Naive thymus-derived CD4-positive, alpha-beta T cell (primary cell): ENCODE data around the gene EPAS1. TPM values are rescaled to one million over a fixed set of nuclear protein-coding genes. Genes with fewer than 3 reads are reported as not detected.

Experiments used
- ATAC-seq: fragments of 150-1000 bp; cut with Tn5 transposase; 2 replicates; pipeline ENCODE4 v1.10.0; 2021; ENCODE audit warnings: mild to moderate bottlenecking, moderate library complexity
- CTCF ChIA-PET: fragments of 350-600 bp; sonication (Branson Sonifier 250); formaldehyde crosslinking; loops from one replicate; lab custom pipeline; 2021; ENCODE audit warnings: antibody characterized with exemption; lab: Charles Lee
- POLR2A ChIA-PET: fragments of 350-600 bp; sonication (Branson Sonifier 250); formaldehyde crosslinking; loops from one replicate; lab custom pipeline; 2021; ENCODE audit warnings: antibody characterized with exemption, inconsistent platforms; lab: Charles Lee
- DNase-seq, 9 donors: peaks; one replicate each; pipeline versions ENCODE4 v3.0.0 to v3.0.0-alpha.2; 2020 to 2022; ENCODE audit warnings: mixed read lengths in 1 of 9
- H3K27ac ChIP-seq: one replicate; pipeline ENCODE4 v1.7.0; 2013; ENCODE audit warnings: mild to moderate bottlenecking, low read depth, low read length, moderate library complexity
- H3K27me3 ChIP-seq, 2 donors: one replicate each; pipeline ENCODE4 v1.7.0; 2013; ENCODE audit warnings: low read length in 2 of 2, mild to moderate bottlenecking in 2 of 2, moderate library complexity in 2 of 2; ENCODE audit not compliant: control insufficient read depth in 2 of 2, insufficient read depth in 2 of 2
- H3K36me3 ChIP-seq, 3 experiments: 1 replicate in 2 of 3; 2 replicates in 1 of 3; pipeline ENCODE4 v1.7.0; 2013; ENCODE audit warnings: low read length in 3 of 3, mild to moderate bottlenecking in 3 of 3, moderate library complexity in 1 of 3; ENCODE audit not compliant: insufficient read depth in 3 of 3, control insufficient read depth in 2 of 3
- H3K4me1 ChIP-seq, 2 donors: one replicate each; pipeline ENCODE4 v1.7.0; 2013; ENCODE audit warnings: low read length in 2 of 2, mild to moderate bottlenecking in 2 of 2, moderate library complexity in 1 of 2; ENCODE audit not compliant: control insufficient read depth in 2 of 2, insufficient read depth in 2 of 2
- H3K4me3 ChIP-seq: 2 replicates; pipeline ENCODE4 v1.7.0; 2013; ENCODE audit warnings: mild to moderate bottlenecking, low read length
- H3K9me3 ChIP-seq, 3 experiments: 1 replicate in 2 of 3; 2 replicates in 1 of 3; pipeline ENCODE4 v1.7.0; 2013; ENCODE audit warnings: low read length in 3 of 3; ENCODE audit not compliant: control insufficient read depth in 2 of 3
- H3K27ac Mint-ChIP-seq, 9 donors: one replicate each; pipeline ENCODE4 v1.8.0; 2020 to 2022; ENCODE audit warnings: mixed read lengths in 9 of 9, mild to moderate bottlenecking in 8 of 9, moderate library complexity in 5 of 9, inconsistent platforms in 2 of 9
- H3K27me3 Mint-ChIP-seq, 5 donors: one replicate each; pipeline ENCODE4 v1.8.0; 2021 to 2022; ENCODE audit warnings: mixed read lengths in 5 of 5, mild to moderate bottlenecking in 1 of 5
- H3K36me3 Mint-ChIP-seq, 5 donors: one replicate each; pipeline ENCODE4 v1.8.0; 2020 to 2022; ENCODE audit warnings: mixed read lengths in 5 of 5, mild to moderate bottlenecking in 3 of 5, inconsistent platforms in 1 of 5
- H3K4me1 Mint-ChIP-seq, 7 donors: one replicate each; pipeline ENCODE4 v1.8.0; 2020 to 2022; ENCODE audit warnings: mixed read lengths in 7 of 7, mild to moderate bottlenecking in 3 of 7, inconsistent platforms in 1 of 7
- H3K4me3 Mint-ChIP-seq, 10 donors: one replicate each; pipeline ENCODE4 v1.8.0; 2020 to 2022; ENCODE audit warnings: mild to moderate bottlenecking in 10 of 10, mixed read lengths in 10 of 10, moderate library complexity in 6 of 10, inconsistent platforms in 2 of 10
- H3K9me3 Mint-ChIP-seq, 11 donors: one replicate each; pipeline ENCODE4 v1.8.0; 2020 to 2022; ENCODE audit warnings: mixed read lengths in 11 of 11, mild to moderate bottlenecking in 4 of 11, inconsistent platforms in 1 of 11, moderate library complexity in 1 of 11
- intact Hi-C, 2 donors: fragments of 100-400 bp; cut with micrococcal nuclease; formaldehyde crosslinking; loops; one replicate each; pipeline ENCODE4 v1.15.1; 2023
- polyA plus RNA-seq, 2 donors: library from polyadenylated mRNA; unstranded; fragments of 300-500 nt; fragmentation: Illumina TruSeq; gene quantifications; one replicate each; pipeline ENCODE4 v1.2.3, GENCODE V29; 2021
- total RNA-seq, 6 experiments: library from RNA in 5 of 6; stranded (reverse) in 5 of 6; gene quantifications; 1 replicate in 5 of 6; 2 replicates in 1 of 6; pipeline ENCODE4 v1.2.3 and lab custom pipeline; 2021 to 2026

The EPAS1 gene
- total and polyA plus RNA-seq, 7 experiments from 2014 or later: 0.18 to 17.0 (median 4.7) TPM; not detected in 1

GRCh38 chr2:46269544-46270273 lies 27.5 kb upstream of the EPAS1 start:
- H3K4me1 Mint-ChIP-seq: peaks cover 0 to 39% (median 1%) of the 10 kb centered on the region in 7 donors
- no peaks in the 10 kb centered on the region for H3K9me3 Mint-ChIP-seq
- H3K27me3 ChIP-seq: peaks cover 0 to 4% of the 10 kb centered on the region in 2 donors
- H3K9me3 ChIP-seq: no peaks in the 10 kb centered on the region
- peak overlapping the region in 1 of 9 donors; percentile 44 for H3K27ac Mint-ChIP-seq
- ChIA-PET POLR2A (no interaction called here), CTCF (no interaction called here)
- peak overlapping the region in 1 of 10 donors; percentile 18 for H3K4me3 Mint-ChIP-seq
- DNase-seq (no peak), ATAC-seq (peak; percentile 46)
- intact Hi-C loops: no loop called here
- H3K4me1 ChIP-seq: no peaks in the 10 kb centered on the region
- H3K36me3 Mint-ChIP-seq: peaks cover 0 to 2% (median 0%) of the 10 kb centered on the region in 5 donors
- peaks cover 0 to 4% (median 3%) of the 10 kb centered on the region in 5 donors for H3K27me3 Mint-ChIP-seq
- H3K27ac ChIP-seq: no peak overlapping the region
- H3K4me3 ChIP-seq: no peak overlapping the region
- no peaks in the 10 kb centered on the region for H3K36me3 ChIP-seq

- Histone ChIP-seq H3K27me3 (no peaks in the 10 kb centered on the region), H3K4me3 (no peak overlapping the region), H3K36me3 (no peaks in the 10 kb centered on the region), H3K27ac (no peak overlapping the region), H3K9me3 (no peaks in the 10 kb centered on the region), H3K4me1 (no peaks in the 10 kb centered on the region)
- Mint-ChIP-seq H3K36me3 (peaks cover 0 to 2% (median 0%) of the 10 kb centered on the region in 5 donors), H3K27me3 (peaks cover 0 to 8% (median 5%) of the 10 kb centered on the region in 5 donors), H3K4me3 (peak overlapping the region in 1 of 10 donors; percentile 18), H3K27ac (peak overlapping the region in 1 of 9 donors; percentile 44), H3K9me3 (no peaks in the 10 kb centered on the region), H3K4me1 (peaks cover 0 to 39% (median 0%) of the 10 kb centered on the region in 7 donors)
- intact Hi-C loops: no loop called here
- no peak for DNase-seq
- POLR2A ChIA-PET: interaction anchor here (0.7 kb wide), 1 partner anchor 15 kb away, joined by 3 read pairs; no protein-coding TSS in a partner anchor
- ATAC-seq: peak; percentile 16
- CTCF ChIA-PET: no interaction called here
Observed at GRCh38 chr2:46270384-46270783, 26.8 kb upstream of the EPAS1 start.

GRCh38 chr2:46273225-46273863 lies 23.9 kb upstream of the EPAS1 start:
- Mint-ChIP-seq H3K4me1 (peaks cover 2 to 43% (median 15%) of the 10 kb centered on the region in 7 donors), H3K4me3 (no peak overlapping the region), H3K9me3 (no peaks in the 10 kb centered on the region), H3K36me3 (peaks cover 0 to 6% (median 3%) of the 10 kb centered on the region in 5 donors), H3K27ac (no peak overlapping the region), H3K27me3 (peaks cover 14 to 31% (median 23%) of the 10 kb centered on the region in 5 donors)
- no peak for DNase-seq
- no peaks in the 10 kb centered on the region for H3K4me1 ChIP-seq
- no peaks in the 10 kb centered on the region for H3K9me3 ChIP-seq
- ATAC-seq: no peak
- POLR2A ChIA-PET: no interaction called here
- H3K27me3 ChIP-seq: no peaks in the 10 kb centered on the region
- H3K36me3 ChIP-seq: no peaks in the 10 kb centered on the region
- no peak overlapping the region for H3K4me3 ChIP-seq
- CTCF ChIA-PET: no interaction called here
- intact Hi-C loops: no loop called here
- H3K27ac ChIP-seq: no peak overlapping the region

GRCh38 chr2:46273919-46274318 lies 23.3 kb upstream of the EPAS1 start:
- Mint-ChIP-seq H3K4me3 (no peak overlapping the region), H3K9me3 (no peaks in the 10 kb centered on the region), H3K36me3 (peaks cover 0 to 6% (median 3%) of the 10 kb centered on the region in 5 donors), H3K27ac (no peak overlapping the region), H3K4me1 (peaks cover 2 to 37% (median 15%) of the 10 kb centered on the region in 7 donors), H3K27me3 (peaks cover 14 to 37% (median 25%) of the 10 kb centered on the region in 5 donors)
- Histone ChIP-seq H3K4me1 (no peaks in the 10 kb centered on the region), H3K36me3 (no peaks in the 10 kb centered on the region), H3K9me3 (no peaks in the 10 kb centered on the region), H3K27ac (no peak overlapping the region), H3K27me3 (no peaks in the 10 kb centered on the region), H3K4me3 (no peak overlapping the region)
- ATAC-seq (no peak), DNase-seq (no peak)
- ChIA-PET CTCF (no interaction called here), POLR2A (no interaction called here)
- intact Hi-C loops: no loop called here

- no peak overlapping the region for H3K4me3 Mint-ChIP-seq
- ChIA-PET CTCF (no interaction called here), POLR2A (no interaction called here)
- H3K36me3 Mint-ChIP-seq: peaks cover 0 to 6% (median 3%) of the 10 kb centered on the region in 5 donors
- ATAC-seq: no peak
- peaks cover 2 to 33% (median 15%) of the 10 kb centered on the region in 7 donors for H3K4me1 Mint-ChIP-seq
- H3K27ac ChIP-seq: no peak overlapping the region
- H3K36me3 ChIP-seq: no peaks in the 10 kb centered on the region
- H3K27me3 ChIP-seq: no peaks in the 10 kb centered on the region
- H3K4me1 ChIP-seq: no peaks in the 10 kb centered on the region
- DNase-seq: no peak
- no peaks in the 10 kb centered on the region for H3K9me3 Mint-ChIP-seq
- H3K4me3 ChIP-seq: no peak overlapping the region
- H3K27me3 Mint-ChIP-seq: peaks cover 14 to 40% (median 29%) of the 10 kb centered on the region in 5 donors
- intact Hi-C loops: no loop called here
- H3K9me3 ChIP-seq: no peaks in the 10 kb centered on the region
- H3K27ac Mint-ChIP-seq: no peak overlapping the region
Observed at GRCh38 chr2:46274586-46274985, 22.6 kb upstream of the EPAS1 start.

- ATAC-seq: peak; percentile 24
- CTCF ChIA-PET: no interaction called here
- intact Hi-C loops: no loop called here
- H3K4me1 ChIP-seq: no peaks in the 10 kb centered on the region
- H3K27me3 ChIP-seq: no peaks in the 10 kb centered on the region
- DNase-seq: no peak
- Mint-ChIP-seq H3K9me3 (no peaks in the 10 kb centered on the region), H3K27me3 (peaks cover 14 to 40% (median 29%) of the 10 kb centered on the region in 5 donors), H3K27ac (no peak overlapping the region), H3K36me3 (peaks cover 0 to 6% (median 3%) of the 10 kb centered on the region in 5 donors), H3K4me1 (peaks cover 2 to 20% (median 15%) of the 10 kb centered on the region in 7 donors), H3K4me3 (peak overlapping the region in 7 of 10 donors; percentile 2 to 49 (median 35))
- POLR2A ChIA-PET: no interaction called here
- no peaks in the 10 kb centered on the region for H3K36me3 ChIP-seq
- no peak overlapping the region for H3K4me3 ChIP-seq
- no peak overlapping the region for H3K27ac ChIP-seq
- no peaks in the 10 kb centered on the region for H3K9me3 ChIP-seq
Observed at GRCh38 chr2:46275995-46276394, 21.2 kb upstream of the EPAS1 start.
